OCI-M1 (cell line): ENCODE results near the gene AIP.
"Not testable (repeated sequence)": the region's sequence is repeated elsewhere in the genome, so short reads cannot be mapped to it uniquely, and the experiment has no call there.

ENCODE experiments used
- DNase-seq: peaks from one replicate; lab custom pipeline; 2025; lab: John Stamatoyannopoulos, UW

Gene AIP

GRCh38 chr11:67468759-67469507 is 13.9 kb upstream of the AIP start, which contains the start of gene TMEM134:
TSS of gene TMEM134 (minus strand) at chr11:67469251. CDS start at chr11:67469192, 59 bp downstream.
- DNase-seq: peak; percentile 93

DNA sequence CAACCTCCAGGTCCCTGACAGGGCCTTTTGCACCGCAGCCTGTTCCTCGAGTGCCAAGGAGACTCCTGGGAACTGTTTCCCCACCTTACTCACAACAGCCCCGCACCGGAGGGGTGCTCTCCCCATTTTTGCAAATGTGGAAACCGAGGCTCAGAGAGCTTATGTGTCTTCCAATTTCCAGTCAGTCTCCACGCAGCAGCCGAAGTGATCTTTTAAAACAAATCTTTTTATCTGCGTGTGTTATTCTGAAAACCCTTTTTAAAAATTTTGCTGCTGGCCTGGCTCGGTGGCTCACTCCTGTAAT is 13.4 kb upstream of the AIP start:
- DNase-seq: no peak

- no peak for DNase-seq
Observed at GRCh38 chr11:67470337-67471002, 12.4 kb upstream of the AIP start.

GRCh38 chr11:67472882-67473281 is 9.9 kb upstream of the AIP start:
- no peak for DNase-seq

DNA sequence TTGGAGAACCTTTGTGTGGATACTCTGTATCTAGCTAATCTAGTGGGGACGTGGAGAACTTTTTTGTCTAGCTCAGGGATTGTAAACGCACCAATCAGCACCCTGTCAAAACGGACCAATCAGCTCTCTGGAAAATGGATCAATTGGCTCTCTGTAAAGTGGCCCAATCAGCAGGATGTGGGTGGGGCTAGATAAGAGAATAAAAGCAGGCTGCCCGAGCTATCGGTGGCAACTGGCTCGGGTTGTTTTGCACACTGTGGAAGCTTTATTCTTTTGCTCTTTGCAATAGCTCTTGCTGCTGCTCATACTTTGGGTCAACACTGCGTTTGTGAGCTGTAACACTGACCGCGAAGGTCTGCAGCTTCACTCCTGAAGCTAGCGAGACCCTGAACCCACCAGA is 6.1 kb upstream of the AIP start:
- peak; percentile 3 for DNase-seq

DNA sequence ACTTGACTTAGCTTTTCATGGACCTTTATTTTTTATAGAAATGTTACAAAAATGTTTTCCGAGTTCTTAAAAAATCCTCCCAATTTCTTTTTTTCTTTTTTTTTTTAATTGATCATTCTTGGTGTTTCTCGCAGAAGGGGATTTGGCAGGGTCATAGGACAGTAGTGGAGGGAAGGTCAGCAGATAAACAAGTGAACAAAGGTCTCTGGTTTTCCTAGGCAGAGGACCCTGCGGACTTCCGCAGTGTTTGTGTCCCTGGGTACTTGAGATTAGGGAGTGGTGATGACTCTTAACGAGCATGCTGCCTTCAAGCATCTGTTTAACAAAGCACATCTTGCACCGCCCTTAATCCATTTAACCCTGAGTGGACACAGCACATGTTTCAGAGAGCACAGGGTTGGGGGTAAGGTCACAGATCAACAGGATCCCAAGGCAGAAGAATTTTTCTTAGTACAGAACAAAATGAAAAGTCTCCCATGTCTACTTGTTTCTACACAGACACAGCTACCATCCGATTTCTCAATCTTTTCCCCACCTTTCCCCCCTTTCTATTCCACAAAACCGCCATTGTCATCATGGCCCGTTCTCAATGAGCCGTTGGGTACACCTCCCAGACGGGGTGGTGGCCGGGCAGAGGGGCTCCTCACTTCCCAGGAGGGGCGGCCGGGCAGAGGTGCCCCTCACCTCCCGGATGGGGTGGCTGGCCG is 5.3 kb upstream of the AIP start:
- DNase-seq: not testable (repeated sequence)

DNA sequence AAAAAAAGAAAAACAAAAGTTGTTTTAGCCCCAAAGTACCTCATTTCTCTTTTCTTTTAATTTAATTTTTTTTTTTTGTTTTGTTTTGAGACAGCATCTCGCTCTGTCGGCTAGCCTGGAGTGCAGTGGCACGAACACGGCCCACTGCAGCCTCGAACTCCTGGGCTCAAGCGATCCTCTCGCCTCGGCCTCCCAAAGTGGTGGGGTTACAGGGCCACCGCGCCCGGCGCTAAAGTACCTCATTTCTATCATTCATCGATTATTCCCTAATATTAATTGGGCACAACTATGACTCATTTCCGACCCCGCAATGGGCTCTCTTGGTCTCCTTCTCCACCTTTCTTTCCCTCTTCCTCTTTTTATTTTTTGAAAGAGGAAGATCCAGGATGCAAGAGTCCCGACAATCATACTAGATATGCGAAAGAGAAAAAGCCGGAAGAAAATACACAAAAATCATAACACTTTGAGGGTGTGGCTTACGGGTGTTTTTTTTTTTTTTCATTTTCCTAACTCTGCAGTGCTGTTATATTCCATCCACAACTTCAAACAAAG is 475 bp upstream of the AIP start:
- DNase-seq: no peak

DNA sequence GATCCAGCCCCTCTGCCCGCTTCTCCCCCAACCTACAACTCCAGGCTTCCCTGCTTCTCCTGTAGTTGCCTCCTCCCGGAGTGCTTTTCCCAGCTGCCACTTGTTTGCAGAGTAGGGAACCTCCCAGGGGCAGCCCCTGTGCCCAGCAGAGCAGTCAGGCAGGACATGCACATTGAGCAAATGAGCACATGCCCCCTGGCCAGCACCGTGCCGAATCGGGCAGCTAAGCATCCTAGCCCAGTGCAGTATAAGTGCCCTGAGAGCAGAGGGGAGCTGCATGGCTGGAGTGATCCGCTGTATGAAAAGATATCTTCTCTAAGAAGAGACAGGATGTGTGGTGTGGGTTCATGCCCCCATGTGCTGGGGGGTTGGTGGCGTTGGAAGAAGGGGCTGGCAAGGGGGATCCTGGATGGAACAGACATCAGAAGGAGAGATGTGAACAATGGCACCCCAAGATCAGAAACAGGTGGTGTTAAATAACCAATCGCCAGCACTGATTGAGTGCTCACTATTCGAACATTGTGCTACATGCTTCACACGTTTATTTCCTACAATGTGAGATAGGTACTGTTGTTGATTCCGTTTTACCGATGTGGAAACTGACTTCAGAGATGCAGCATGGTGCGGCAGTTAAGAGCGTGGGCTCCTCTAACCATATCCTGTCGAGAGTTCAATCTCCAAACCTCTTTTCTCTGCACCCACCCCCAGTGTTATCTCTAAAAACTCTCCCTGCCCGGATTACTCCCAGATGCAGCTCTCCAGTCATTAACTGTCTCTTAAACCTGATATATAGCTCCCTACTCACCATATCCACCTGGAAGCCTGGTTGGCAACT is 1.2 kb downstream of the AIP start:
- peak; percentile 25 for DNase-seq

- peak; percentile 73 for DNase-seq
Observed at GRCh38 chr11:67484847-67485311, 2.1 kb downstream of the AIP start.

DNA sequence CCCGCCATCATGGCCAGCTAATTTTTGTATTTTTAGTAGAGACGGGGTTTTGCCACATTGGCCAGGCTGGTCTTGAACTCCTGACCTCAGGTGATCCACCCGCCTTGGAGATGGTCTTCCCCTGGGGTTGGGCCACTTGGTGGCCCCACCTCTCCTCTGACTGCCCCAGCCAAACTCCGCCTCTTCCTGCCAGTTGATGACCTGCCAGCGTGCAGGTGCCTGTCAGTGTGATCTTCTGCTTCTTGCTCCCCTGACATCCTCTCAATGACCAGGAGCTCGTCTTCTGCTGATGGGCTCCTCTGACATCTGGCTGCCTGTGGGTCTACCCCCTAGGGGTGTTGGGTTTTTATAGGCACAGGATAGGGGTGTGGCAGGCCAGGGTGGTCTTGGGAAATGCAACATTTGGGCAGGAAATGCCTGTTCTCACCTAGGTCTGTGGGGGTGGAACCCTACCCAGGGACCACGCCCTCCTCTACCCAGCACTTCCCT is 3.1 kb downstream of the AIP start:
- not testable (repeated sequence) for DNase-seq

- no peak for DNase-seq
Observed at GRCh38 chr11:67486481-67487195, 3.8 kb downstream of the AIP start.

DNA sequence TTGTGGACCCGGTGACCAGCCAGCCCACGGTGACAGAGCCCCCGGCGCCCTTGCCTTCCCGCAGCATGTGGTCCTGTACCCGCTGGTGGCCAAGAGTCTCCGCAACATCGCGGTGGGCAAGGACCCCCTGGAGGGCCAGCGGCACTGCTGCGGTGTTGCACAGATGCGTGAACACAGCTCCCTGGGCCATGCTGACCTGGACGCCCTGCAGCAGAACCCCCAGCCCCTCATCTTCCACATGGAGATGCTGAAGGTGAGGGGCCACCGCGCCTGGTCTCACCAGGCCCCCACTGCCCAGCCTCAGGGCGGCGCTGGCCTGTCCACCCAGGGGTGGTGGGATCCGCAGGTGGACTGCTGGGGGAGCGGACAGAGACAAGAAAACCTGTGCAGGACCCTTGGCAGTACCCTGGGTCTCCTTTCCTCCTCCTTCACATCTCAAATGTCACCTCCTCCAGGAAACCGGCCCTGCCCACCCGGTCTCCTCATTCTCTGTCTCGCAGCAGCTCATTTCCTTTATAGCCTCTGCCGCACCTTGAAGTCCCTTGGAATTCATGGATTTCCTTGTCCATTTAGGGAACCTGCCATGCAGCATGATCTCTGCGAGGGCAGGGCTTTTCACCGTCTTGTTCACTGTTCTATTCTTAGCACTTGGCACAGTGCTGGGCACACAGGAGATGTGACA is 6.5 kb downstream of the AIP start:
- DNase-seq: no peak

DNA sequence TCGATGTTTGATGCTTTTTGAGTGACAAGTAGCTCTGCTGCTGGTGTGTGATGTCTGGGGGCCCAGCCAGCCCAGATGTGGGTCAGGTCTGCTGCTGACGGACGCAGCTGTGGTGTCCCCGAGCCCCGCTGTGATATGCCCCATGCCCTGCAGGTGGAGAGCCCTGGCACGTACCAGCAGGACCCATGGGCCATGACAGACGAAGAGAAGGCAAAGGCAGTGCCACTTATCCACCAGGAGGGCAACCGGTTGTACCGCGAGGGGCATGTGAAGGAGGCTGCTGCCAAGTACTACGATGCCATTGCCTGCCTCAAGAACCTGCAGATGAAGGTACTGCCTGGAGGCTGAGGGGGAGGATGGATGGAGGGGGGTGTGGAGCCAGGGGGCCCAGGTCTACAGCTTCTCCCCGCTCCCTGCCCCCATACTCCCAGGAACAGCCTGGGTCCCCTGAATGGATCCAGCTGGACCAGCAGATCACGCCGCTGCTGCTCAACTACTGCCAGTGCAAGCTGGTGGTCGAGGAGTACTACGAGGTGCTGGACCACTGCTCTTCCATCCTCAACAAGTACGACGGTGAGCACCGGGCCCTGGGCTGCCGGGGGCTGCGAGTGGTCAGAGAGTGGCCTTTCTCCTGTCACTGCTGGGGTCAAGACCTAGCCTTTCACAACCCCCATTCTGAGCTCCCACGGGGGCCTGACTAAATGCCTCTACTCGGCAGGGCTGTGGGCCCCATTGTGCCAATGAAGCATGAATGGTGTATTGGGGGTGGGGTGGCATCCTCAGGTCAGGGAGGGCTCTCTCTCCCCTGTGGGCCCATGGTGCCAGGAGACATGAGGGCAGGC is 7.3 kb downstream of the AIP start:
- no peak for DNase-seq

GRCh38 chr11:67490727-67491065 is 7.9 kb downstream of the AIP start:
- DNase-seq: no peak

DNA sequence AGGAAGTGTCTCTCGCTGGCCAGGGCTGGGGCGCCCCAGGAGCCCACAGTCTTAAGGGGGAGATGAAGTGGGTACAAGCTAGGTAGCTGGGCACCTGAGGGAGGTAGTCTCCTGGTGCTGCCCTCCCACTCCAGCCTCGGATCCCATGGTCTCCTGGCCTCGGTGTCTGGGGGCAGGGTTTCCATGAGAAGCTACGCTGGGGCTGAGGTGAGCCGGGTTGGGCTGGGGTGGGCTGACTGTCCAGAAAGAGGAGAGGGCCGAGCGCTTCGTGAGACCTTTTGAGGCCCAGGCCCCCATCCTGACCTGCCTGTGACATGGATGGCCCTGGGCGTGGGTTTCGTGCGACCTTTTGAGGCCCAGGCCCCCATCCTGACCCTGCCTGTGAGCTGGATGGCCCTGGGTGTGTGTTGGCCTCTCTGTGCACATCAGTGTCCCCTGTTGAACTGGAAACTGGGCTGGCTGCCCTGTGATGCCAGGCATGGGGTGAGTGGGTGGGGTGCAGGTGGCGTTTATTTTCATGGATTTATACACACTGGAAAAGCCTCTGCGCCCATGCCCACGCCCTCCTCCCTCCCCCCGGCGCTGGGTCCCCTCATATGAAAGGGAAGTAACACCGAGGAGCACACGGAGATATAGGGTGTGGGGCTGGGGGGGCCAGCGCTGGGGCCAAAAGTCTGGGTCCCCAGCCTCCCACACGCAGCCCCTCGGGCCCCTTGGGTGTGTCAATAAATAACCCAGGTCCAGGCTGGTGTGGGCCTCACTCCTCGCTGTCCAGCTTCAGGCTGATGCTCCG is 8.6 kb downstream of the AIP start:
- no peak for DNase-seq

GRCh38 chr11:67492069-67492727 is 9.4 kb downstream of the AIP start:
- DNase-seq: no peak

DNA sequence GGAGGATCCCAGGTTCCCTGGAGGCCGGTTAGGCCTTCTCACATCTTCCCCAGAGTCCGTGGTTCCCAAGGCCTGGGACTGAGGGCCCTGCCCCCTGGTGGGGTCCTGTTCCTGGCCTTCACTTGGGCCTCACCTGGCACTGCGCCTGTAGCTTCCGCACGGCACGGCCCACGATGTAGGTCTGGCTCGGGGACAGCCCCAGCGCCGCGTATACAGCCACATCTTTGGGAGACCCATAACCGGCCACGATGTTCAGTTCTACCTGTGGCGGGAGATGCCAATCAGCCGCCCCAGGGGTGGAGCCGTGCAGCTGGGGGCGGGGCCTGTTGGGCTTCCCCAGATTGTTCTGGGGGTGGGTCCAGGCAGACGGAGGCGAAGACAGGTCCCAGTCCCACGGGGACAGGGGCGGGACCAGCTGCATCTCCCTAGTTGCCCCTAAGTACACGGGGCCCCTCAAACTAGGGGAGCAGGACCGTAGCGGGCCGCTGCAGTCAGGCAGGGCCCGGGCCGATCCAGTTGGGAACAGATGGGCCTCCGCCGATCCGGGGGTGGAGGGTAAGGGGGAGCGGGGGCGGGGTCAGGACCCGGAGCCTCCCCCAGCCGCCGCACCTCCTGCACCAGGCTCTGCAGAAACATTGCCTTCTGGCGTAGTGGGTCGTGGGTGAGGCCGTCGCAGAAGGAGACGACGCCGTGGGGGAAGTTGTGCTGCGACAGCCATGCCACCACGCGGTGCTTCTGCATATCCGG is 10.1 kb downstream of the AIP start:
- DNase-seq: no peak
